ENCODE results near the gene IGF2BP2. TPM values are rescaled to one million over a fixed set of nuclear protein-coding genes. Genes with fewer than 3 reads are reported as not detected.

The IGF2BP2 gene
- total and polyA plus RNA-seq, 8 donors, result 4.0 to 303 (median 29.0) TPM

DNA sequence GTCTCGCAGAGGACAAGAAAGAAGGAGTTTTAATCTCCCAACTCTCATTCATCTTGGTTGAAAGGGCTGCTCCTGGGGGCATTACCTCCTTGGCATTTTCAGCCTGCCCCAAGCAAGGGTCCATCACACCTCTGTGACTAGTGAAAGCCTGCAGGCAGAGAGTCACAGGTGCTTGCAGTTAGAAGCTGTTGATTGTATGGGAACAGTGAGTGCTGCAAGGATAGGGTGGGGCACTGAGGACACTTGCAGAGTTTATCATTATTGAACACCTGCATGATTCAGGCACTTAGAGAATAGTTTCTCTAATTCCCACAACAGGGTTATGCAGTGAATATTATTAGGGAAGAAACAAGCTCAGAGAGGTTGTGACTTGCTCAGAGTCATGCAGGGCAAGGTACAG, 41.7 kb upstream of the IGF2BP2 start:
- Histone ChIP-seq H3K4me1 (no peaks in the 10 kb centered on the region), H3K9me3 (no peaks in the 10 kb centered on the region), H3K36me3 (no peaks in the 10 kb centered on the region), H3K4me3 (no peak overlapping the region), H3K27ac (no peak overlapping the region), H3K27me3 (no peaks in the 10 kb centered on the region)
- intact Hi-C loops (cut with DNase I; ENCODE audit: low total_unique reads), result no loop called here
- TF ChIP-seq POLR2AphosphoS5 (IDR thresholded peaks at IDR 0.05) (no peak), POLR2A (IDR thresholded peaks at IDR 0.05) (no peak), EP300 (IDR thresholded peaks at IDR 0.05) (no peak)
- TF ChIP-seq, protein P1, sequence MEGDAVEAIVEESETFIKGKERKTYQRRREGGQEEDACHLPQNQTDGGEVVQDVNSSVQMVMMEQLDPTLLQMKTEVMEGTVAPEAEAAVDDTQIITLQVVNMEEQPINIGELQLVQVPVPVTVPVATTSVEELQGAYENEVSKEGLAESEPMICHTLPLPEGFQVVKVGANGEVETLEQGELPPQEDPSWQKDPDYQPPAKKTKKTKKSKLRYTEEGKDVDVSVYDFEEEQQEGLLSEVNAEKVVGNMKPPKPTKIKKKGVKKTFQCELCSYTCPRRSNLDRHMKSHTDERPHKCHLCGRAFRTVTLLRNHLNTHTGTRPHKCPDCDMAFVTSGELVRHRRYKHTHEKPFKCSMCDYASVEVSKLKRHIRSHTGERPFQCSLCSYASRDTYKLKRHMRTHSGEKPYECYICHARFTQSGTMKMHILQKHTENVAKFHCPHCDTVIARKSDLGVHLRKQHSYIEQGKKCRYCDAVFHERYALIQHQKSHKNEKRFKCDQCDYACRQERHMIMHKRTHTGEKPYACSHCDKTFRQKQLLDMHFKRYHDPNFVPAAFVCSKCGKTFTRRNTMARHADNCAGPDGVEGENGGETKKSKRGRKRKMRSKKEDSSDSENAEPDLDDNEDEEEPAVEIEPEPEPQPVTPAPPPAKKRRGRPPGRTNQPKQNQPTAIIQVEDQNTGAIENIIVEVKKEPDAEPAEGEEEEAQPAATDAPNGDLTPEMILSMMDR (IDR thresholded peaks at IDR 0.05), result no peak
- no peak for DNase-seq
- WGBS, 5 donors, result 78 to 96% (median 92%) methylated on average over 1 of the region's 1 CpG

DNA sequence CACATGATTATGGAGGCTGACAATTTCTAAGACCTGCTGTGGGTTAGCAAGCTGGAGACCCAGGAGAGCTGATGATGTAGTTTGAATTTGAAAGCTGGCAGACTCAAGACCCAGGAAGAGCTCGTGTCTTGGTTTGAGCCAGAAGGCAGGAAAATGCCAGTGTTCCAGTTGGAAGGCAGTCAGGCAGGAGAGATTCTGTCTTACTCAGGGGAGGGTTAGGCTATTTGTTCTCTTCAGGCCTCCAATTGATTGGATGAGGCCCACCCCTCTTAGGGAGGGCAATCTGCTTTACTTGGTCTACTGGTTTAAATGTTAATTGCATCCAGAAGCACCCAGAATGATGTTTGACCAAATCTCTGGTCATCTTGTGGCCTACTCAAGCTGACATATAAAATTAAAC, 40.4 kb upstream of the IGF2BP2 start:
- Histone ChIP-seq H3K4me3 (no peak overlapping the region), H3K27ac (no peak overlapping the region), H3K36me3 (no peaks in the 10 kb centered on the region), H3K4me1 (no peaks in the 10 kb centered on the region), H3K9me3 (no peaks in the 10 kb centered on the region), H3K27me3 (no peaks in the 10 kb centered on the region)
- no peak for DNase-seq
- intact Hi-C loops (cut with DNase I; ENCODE audit: low total_unique reads), result no loop called here
- TF ChIP-seq POLR2A (IDR thresholded peaks at IDR 0.05) (no peak), POLR2AphosphoS5 (IDR thresholded peaks at IDR 0.05) (no peak), EP300 (IDR thresholded peaks at IDR 0.05) (no peak)
- TF ChIP-seq, protein P1 (IDR thresholded peaks at IDR 0.05), result no peak
- WGBS, 5 donors, result 72 to 95% (median 82%) methylated on average over 1 of the region's 1 CpG

- intact Hi-C loops (cut with DNase I; ENCODE audit: low total_unique reads), result no loop called here
- TF ChIP-seq, protein P1 (IDR thresholded peaks at IDR 0.05), result no peak
- TF ChIP-seq POLR2AphosphoS5 (IDR thresholded peaks at IDR 0.05) (no peak), EP300 (IDR thresholded peaks at IDR 0.05) (no peak)
Observed at GRCh38 chr3:185864767-185865166, 39.9 kb upstream of the IGF2BP2 start.

GRCh38 chr3:185862920-185863319, 38.1 kb upstream of the IGF2BP2 start:
- DNase-seq, result no peak
- Histone ChIP-seq H3K9me3 (no peaks in the 10 kb centered on the region), H3K36me3 (no peaks in the 10 kb centered on the region), H3K4me1 (no peaks in the 10 kb centered on the region), H3K4me3 (no peak overlapping the region), H3K27ac (no peak overlapping the region), H3K27me3 (no peaks in the 10 kb centered on the region)
- WGBS, 5 donors, result 83 to 97% (median 96%) methylated on average over 4 of the region's 4 CpGs
- TF ChIP-seq EP300 (IDR thresholded peaks at IDR 0.05) (no peak), POLR2A (IDR thresholded peaks at IDR 0.05) (no peak), POLR2AphosphoS5 (IDR thresholded peaks at IDR 0.05) (no peak)
- TF ChIP-seq, protein P1 (IDR thresholded peaks at IDR 0.05), result no peak
- intact Hi-C loops (cut with DNase I; ENCODE audit: low total_unique reads), result no loop called here

More at GRCh38 chr3:185864767-185865166, 39.9 kb upstream of the IGF2BP2 start:
- H3K27ac ChIP-seq, result no peak overlapping the region
- no peaks in the 10 kb centered on the region for H3K4me1 ChIP-seq
- no peak for DNase-seq
- H3K4me3 ChIP-seq, result no peak overlapping the region
- no peaks in the 10 kb centered on the region for H3K27me3 ChIP-seq
- WGBS, 5 donors, result 82 to 92% (median 85%) methylated on average over 3 of the region's 3 CpGs
- H3K36me3 ChIP-seq, result no peaks in the 10 kb centered on the region
- no peaks in the 10 kb centered on the region for H3K9me3 ChIP-seq
